WTC11 (cell line): ENCODE measurements around the gene CD164.

Source experiments
- ATF3 ChIP-seq: sonication (generic); formaldehyde crosslinking; conservative IDR thresholded peaks from 2 replicates; pipeline ENCODE4 v1.8.1; 2022; ENCODE audit warnings: mild to moderate bottlenecking, missing genetic modification reagents
- CTCF ChIP-seq: fragments of 200-600 bp; IDR thresholded peaks from 2 replicates; pipeline ENCODE4 v1.8.0; 2022; ENCODE audit warnings: antibody characterized with exemption
- E2F5 ChIP-seq: sonication (generic); formaldehyde crosslinking; IDR thresholded peaks from 2 replicates; pipeline ENCODE4 v1.8.1; 2022; ENCODE audit warnings: mild to moderate bottlenecking, moderate library complexity, missing genetic modification reagents
- IRF2 ChIP-seq: sonication (generic); formaldehyde crosslinking; IDR thresholded peaks from 2 replicates; pipeline ENCODE4 v1.8.0; 2022; ENCODE audit warnings: low read depth, missing genetic modification reagents, borderline replicate concordance
- NR1H2 ChIP-seq: sonication (generic); formaldehyde crosslinking; IDR thresholded peaks from 2 replicates; pipeline ENCODE4 v1.9.0; 2021; ENCODE audit warnings: mild to moderate bottlenecking, moderate library complexity, missing genetic modification reagents
- RORB ChIP-seq: fragments of 250-450 bp; sonication (Bioruptor Pico); IDR thresholded peaks from 2 replicates; pipeline ENCODE4 v1.9.0; 2021; ENCODE audit warnings: mild to moderate bottlenecking
- SMAD3 ChIP-seq: sonication (generic); formaldehyde crosslinking; IDR thresholded peaks from 2 replicates; pipeline ENCODE4 v1.8.0; 2022; ENCODE audit warnings: missing genetic modification reagents, mild to moderate bottlenecking, borderline replicate concordance
- SMAD4 ChIP-seq: sonication (generic); formaldehyde crosslinking; IDR thresholded peaks from 2 replicates; pipeline ENCODE4 v1.8.0; 2022; ENCODE audit warnings: mild to moderate bottlenecking, missing genetic modification reagents
- ZBTB21 ChIP-seq: sonication (generic); formaldehyde crosslinking; IDR thresholded peaks from 2 replicates; pipeline ENCODE4 v1.8.1; 2023; ENCODE audit warnings: mild to moderate bottlenecking, missing genetic modification reagents, borderline replicate concordance
- ZMAT4 ChIP-seq: fragments of 250-450 bp; sonication (Bioruptor Pico); IDR thresholded peaks from 2 replicates; pipeline ENCODE4 v1.9.0; 2021; ENCODE audit warnings: mild to moderate bottlenecking
- ZNF423 ChIP-seq: fragments of 250-450 bp; sonication (Bioruptor Pico); IDR thresholded peaks from 2 replicates; pipeline ENCODE4 v2.1.2; 2022; ENCODE audit warnings: mild to moderate bottlenecking, moderate library complexity

DNA sequence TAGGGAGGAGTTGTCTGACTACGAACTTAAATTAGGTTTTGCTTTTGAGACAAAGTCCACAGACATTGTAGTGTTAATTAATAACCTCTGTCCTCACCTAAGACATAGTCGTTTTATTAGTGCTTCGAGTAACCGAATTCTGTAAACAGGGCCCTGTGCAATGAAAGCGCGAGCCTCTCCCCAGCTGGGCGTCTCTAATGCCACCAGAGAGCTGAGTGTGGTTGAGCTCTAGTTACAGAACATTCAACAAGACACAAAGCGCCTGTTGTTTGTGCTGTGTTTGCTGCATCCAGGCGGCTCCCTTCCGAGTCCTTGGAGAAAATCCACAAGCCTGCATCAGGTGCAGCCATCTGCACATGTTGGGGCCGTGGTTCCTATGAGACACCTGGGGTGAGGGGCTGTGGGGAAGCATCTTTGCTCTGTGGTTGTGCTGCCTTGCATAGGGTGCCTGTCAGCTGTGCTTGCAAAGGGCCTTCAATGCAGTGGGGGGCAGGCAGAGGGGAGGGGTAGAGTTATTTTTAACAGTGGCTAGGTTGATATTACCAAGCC is 63.9 kb downstream of the CD164 start:
- TF ChIP-seq CTCF (no peak), E2F5 (CRISPR knock-in tag) (no peak), ZMAT4 (no peak), SMAD4 (CRISPR knock-in tag) (no peak), IRF2 (CRISPR knock-in tag) (no peak), ZNF423 (CRISPR knock-in tag) (no peak), NR1H2 (CRISPR knock-in tag) (no peak), ZBTB21 (no peak), RORB (CRISPR knock-in tag) (no peak), SMAD3 (CRISPR knock-in tag) (no peak), ATF3 (CRISPR knock-in tag) (no peak)
